Naive B cell (primary cell): ENCODE data around the gene TEKTIP1. TPM values are rescaled to one million over a fixed set of nuclear protein-coding genes. Genes with fewer than 3 reads are reported as not detected.

Experiments
- ATAC-seq, 2 donors: fragments of 150-1000 bp; cut with Tn5 transposase; 2 replicates each; pipeline ENCODE4 v1.10.0; 2021; ENCODE audit warnings: low read depth in 2 of 2, mild to moderate bottlenecking in 2 of 2, moderate library complexity in 2 of 2
- DNase-seq: peaks from one replicate; pipeline ENCODE4 v3.0.0; 2022
- H3K27ac Mint-ChIP-seq, 6 donors: one replicate each; pipeline ENCODE4 v1.8.0; 2020 to 2022; ENCODE audit warnings: mild to moderate bottlenecking in 6 of 6, mixed read lengths in 6 of 6, moderate library complexity in 5 of 6, inconsistent platforms in 2 of 6
- H3K27me3 Mint-ChIP-seq, 3 donors: one replicate each; pipeline ENCODE4 v1.8.0; 2021 to 2022; ENCODE audit warnings: mixed read lengths in 3 of 3, mild to moderate bottlenecking in 1 of 3
- H3K36me3 Mint-ChIP-seq, 2 donors: one replicate each; pipeline ENCODE4 v1.8.0; 2020 to 2022; ENCODE audit warnings: mixed read lengths in 2 of 2, inconsistent platforms in 1 of 2, mild to moderate bottlenecking in 1 of 2
- H3K4me1 Mint-ChIP-seq, 3 donors: one replicate each; pipeline ENCODE4 v1.8.0; 2020 to 2022; ENCODE audit warnings: mixed read lengths in 3 of 3, inconsistent platforms in 1 of 3, mild to moderate bottlenecking in 1 of 3, moderate library complexity in 1 of 3
- H3K4me3 Mint-ChIP-seq, 8 donors: one replicate each; pipeline ENCODE4 v1.8.0; 2020 to 2022; ENCODE audit warnings: mild to moderate bottlenecking in 8 of 8, mixed read lengths in 8 of 8, moderate library complexity in 8 of 8, inconsistent platforms in 2 of 8
- H3K9me3 Mint-ChIP-seq, 7 donors: one replicate each; pipeline ENCODE4 v1.8.0; 2020 to 2022; ENCODE audit warnings: mixed read lengths in 7 of 7, mild to moderate bottlenecking in 5 of 7, inconsistent platforms in 2 of 7, moderate library complexity in 1 of 7
- polyA plus RNA-seq, 6 donors: library from polyadenylated mRNA; unstranded; fragments of 300-500 nt; fragmentation: Illumina TruSeq; gene quantifications; one replicate each; pipeline ENCODE4 v1.2.3, GENCODE V29; 2021; ENCODE audit warnings: low read depth in 6 of 6

Gene TEKTIP1
- polyA plus RNA-seq, 6 donors from 2014 or later: 0.56 TPM; not detected in 5

GRCh38 chr19:3532154-3532786 is 6.7 kb upstream of the TEKTIP1 start:
- DNase-seq (no peak), ATAC-seq (no peak)
- H3K27ac Mint-ChIP-seq: no peak overlapping the region
- H3K9me3 Mint-ChIP-seq: no peaks in the 10 kb centered on the region
- H3K36me3 Mint-ChIP-seq: no peaks in the 10 kb centered on the region
- no peaks in the 10 kb centered on the region for H3K4me1 Mint-ChIP-seq
- H3K27me3 Mint-ChIP-seq: no peaks in the 10 kb centered on the region
- H3K4me3 Mint-ChIP-seq: no peak overlapping the region

GRCh38 chr19:3533033-3533432 is 5.9 kb upstream of the TEKTIP1 start:
- Mint-ChIP-seq H3K27ac (peak overlapping the region in 2 of 6 donors; percentile 48 to 62), H3K9me3 (no peaks in the 10 kb centered on the region), H3K36me3 (no peaks in the 10 kb centered on the region), H3K27me3 (no peaks in the 10 kb centered on the region), H3K4me1 (peaks cover 0 to 5% (median 0%) of the 10 kb centered on the region in 3 donors), H3K4me3 (peak overlapping the region in 2 of 8 donors; percentile 16 to 29)
- ATAC-seq (no peak), DNase-seq (no peak)

- ATAC-seq (no peak), DNase-seq (no peak)
- H3K9me3 Mint-ChIP-seq: no peaks in the 10 kb centered on the region
- H3K27me3 Mint-ChIP-seq: no peaks in the 10 kb centered on the region
- H3K27ac Mint-ChIP-seq: no peak overlapping the region
- peaks cover 0 to 11% (median 0%) of the 10 kb centered on the region in 3 donors for H3K4me1 Mint-ChIP-seq
- no peaks in the 10 kb centered on the region for H3K36me3 Mint-ChIP-seq
- H3K4me3 Mint-ChIP-seq: no peak overlapping the region
Observed at GRCh38 chr19:3533563-3534216, 5.3 kb upstream of the TEKTIP1 start.

GRCh38 chr19:3534375-3535234 is 4.4 kb upstream of the TEKTIP1 start:
- DNase-seq (no peak), ATAC-seq (no peak)
- Mint-ChIP-seq H3K4me3 (no peak overlapping the region), H3K4me1 (peaks cover 0 to 11% (median 0%) of the 10 kb centered on the region in 3 donors), H3K9me3 (peaks cover 0 to 2% (median 0%) of the 10 kb centered on the region in 7 donors), H3K27me3 (no peaks in the 10 kb centered on the region), H3K27ac (peak overlapping the region in 1 of 6 donors; percentile 90), H3K36me3 (no peaks in the 10 kb centered on the region)

- no peaks in the 10 kb centered on the region for H3K36me3 Mint-ChIP-seq
- H3K4me3 Mint-ChIP-seq: peak overlapping the region in 1 of 8 donors; percentile 6
- H3K9me3 Mint-ChIP-seq: peaks cover 0 to 4% (median 0%) of the 10 kb centered on the region in 7 donors
- ATAC-seq (no peak), DNase-seq (no peak)
- no peaks in the 10 kb centered on the region for H3K27me3 Mint-ChIP-seq
- H3K4me1 Mint-ChIP-seq: peaks cover 0 to 11% (median 0%) of the 10 kb centered on the region in 3 donors
- H3K27ac Mint-ChIP-seq: peak overlapping the region in 1 of 6 donors; percentile 90
Observed at GRCh38 chr19:3535235-3535535, 3.8 kb upstream of the TEKTIP1 start.

GRCh38 chr19:3535563-3535965 is 3.4 kb upstream of the TEKTIP1 start:
- DNase-seq: no peak
- Mint-ChIP-seq H3K4me1 (peaks cover 0 to 11% (median 0%) of the 10 kb centered on the region in 3 donors), H3K36me3 (no peaks in the 10 kb centered on the region), H3K4me3 (no peak overlapping the region), H3K9me3 (peaks cover 0 to 4% (median 0%) of the 10 kb centered on the region in 7 donors), H3K27ac (peak overlapping the region in 1 of 6 donors; percentile 81), H3K27me3 (no peaks in the 10 kb centered on the region)
- no peak for ATAC-seq

- H3K4me3 Mint-ChIP-seq: no peak overlapping the region
- no peak for DNase-seq
- H3K9me3 Mint-ChIP-seq: peaks cover 0 to 4% (median 0%) of the 10 kb centered on the region in 7 donors
- no peaks in the 10 kb centered on the region for H3K27me3 Mint-ChIP-seq
- no peaks in the 10 kb centered on the region for H3K36me3 Mint-ChIP-seq
- H3K4me1 Mint-ChIP-seq: peaks cover 0 to 11% (median 0%) of the 10 kb centered on the region in 3 donors
- ATAC-seq: no peak
- peak overlapping the region in 2 of 6 donors; percentile 28 to 81 for H3K27ac Mint-ChIP-seq
Observed at GRCh38 chr19:3535981-3536380, 3.0 kb upstream of the TEKTIP1 start.

GRCh38 chr19:3536429-3537100 is 2.4 kb upstream of the TEKTIP1 start:
- no peaks in the 10 kb centered on the region for H3K27me3 Mint-ChIP-seq
- no peak overlapping the region for H3K4me3 Mint-ChIP-seq
- H3K4me1 Mint-ChIP-seq: peaks cover 0 to 11% (median 0%) of the 10 kb centered on the region in 3 donors
- ATAC-seq (no peak), DNase-seq (no peak)
- no peaks in the 10 kb centered on the region for H3K36me3 Mint-ChIP-seq
- no peak overlapping the region for H3K27ac Mint-ChIP-seq
- H3K9me3 Mint-ChIP-seq: peaks cover 0 to 4% (median 0%) of the 10 kb centered on the region in 7 donors

- Mint-ChIP-seq H3K27ac (peak overlapping the region in 1 of 6 donors; percentile 54), H3K9me3 (peaks cover 0 to 4% (median 0%) of the 10 kb centered on the region in 7 donors)
- ATAC-seq: no peak
Observed at GRCh38 chr19:3537101-3537437, 1.9 kb upstream of the TEKTIP1 start.

GRCh38 chr19:3537438-3538240 is 1.3 kb upstream of the TEKTIP1 start:
- peak in 1 of 2 donors; percentile 20 for ATAC-seq
- H3K36me3 Mint-ChIP-seq: no peaks in the 10 kb centered on the region

More at GRCh38 chr19:3537101-3537437, 1.9 kb upstream of the TEKTIP1 start:
- Mint-ChIP-seq H3K4me3 (no peak overlapping the region), H3K36me3 (no peaks in the 10 kb centered on the region), H3K4me1 (peaks cover 0 to 11% (median 2%) of the 10 kb centered on the region in 3 donors), H3K27me3 (no peaks in the 10 kb centered on the region)
- no peak for DNase-seq

GRCh38 chr19:3538258-3538929 is 580 bp upstream of the TEKTIP1 start:
- ATAC-seq (no peak), DNase-seq (no peak)
- Mint-ChIP-seq H3K27me3 (no peaks in the 10 kb centered on the region), H3K4me3 (no peak overlapping the region), H3K4me1 (peaks cover 0 to 11% (median 2%) of the 10 kb centered on the region in 3 donors), H3K27ac (peak overlapping the region in 3 of 6 donors; percentile 32 to 61 (median 38)), H3K9me3 (peaks cover 0 to 4% (median 0%) of the 10 kb centered on the region in 7 donors), H3K36me3 (no peaks in the 10 kb centered on the region)

More at GRCh38 chr19:3537438-3538240, 1.3 kb upstream of the TEKTIP1 start:
- Mint-ChIP-seq H3K27me3 (no peaks in the 10 kb centered on the region), H3K9me3 (peaks cover 0 to 4% (median 0%) of the 10 kb centered on the region in 7 donors), H3K4me3 (no peak overlapping the region), H3K4me1 (peaks cover 0 to 11% (median 2%) of the 10 kb centered on the region in 3 donors), H3K27ac (peak overlapping the region in 3 of 6 donors; percentile 59 to 90 (median 61))
- DNase-seq: no peak

GRCh38 chr19:3539756-3540118 is 763 bp downstream of the TEKTIP1 start:
- Mint-ChIP-seq H3K4me3 (peak overlapping the region in 1 of 8 donors; percentile 63), H3K36me3 (no peaks in the 10 kb centered on the region), H3K27ac (peak overlapping the region in 3 of 6 donors; percentile 18 to 54 (median 28)), H3K27me3 (no peaks in the 10 kb centered on the region), H3K4me1 (peaks cover 0 to 11% (median 2%) of the 10 kb centered on the region in 3 donors), H3K9me3 (peaks cover 0 to 4% (median 0%) of the 10 kb centered on the region in 7 donors)
- ATAC-seq (no peak), DNase-seq (no peak)
